Neural progenitor cell (in vitro differentiated cells): Measurements from ENCODE around the gene SFXN2. TPM values are rescaled to one million over a fixed set of nuclear protein-coding genes. Genes with fewer than 3 reads are reported as not detected.

Source experiments
- DNase-seq: peaks from one replicate; pipeline ENCODE4 v3.0.0-alpha.2; 2016; ENCODE audit warnings: low spot score
- H2AFZ ChIP-seq: fragments of 200-600 bp; sonication (generic); replicated peaks from 2 replicates; pipeline ENCODE4 v1.6.1; 2016; ENCODE audit warnings: antibody characterized with exemption
- H3F3A ChIP-seq: fragments of 200-600 bp; sonication (generic); 2 replicates; pipeline ENCODE4 v1.6.1; 2016; ENCODE audit warnings: antibody characterized with exemption, low read depth
- H3K27ac ChIP-seq: fragments of 200-600 bp; sonication (generic); 2 replicates; pipeline ENCODE4 v1.5.1; 2016; ENCODE audit warnings: mild to moderate bottlenecking
- H3K27me3 ChIP-seq: fragments of 200-600 bp; sonication (generic); 2 replicates; pipeline ENCODE4 v1.6.1; 2016; ENCODE audit warnings: mild to moderate bottlenecking, moderate library complexity
- H3K36me3 ChIP-seq: fragments of 200-600 bp; sonication (generic); 2 replicates; pipeline ENCODE4 v1.5.1; 2016
- H3K4me1 ChIP-seq: fragments of 200-600 bp; sonication (generic); 2 replicates; pipeline ENCODE4 v1.6.1; 2016; ENCODE audit warnings: mixed run types
- H3K4me2 ChIP-seq: fragments of 200-600 bp; sonication (generic); 2 replicates; pipeline ENCODE4 v1.6.1; 2016
- H3K4me3 ChIP-seq: fragments of 200-600 bp; sonication (generic); 2 replicates; pipeline ENCODE4 v1.5.1; 2016
- H3K79me2 ChIP-seq: fragments of 200-600 bp; sonication (generic); 2 replicates; pipeline ENCODE4 v1.6.1; 2016; ENCODE audit warnings: low read depth
- H3K9ac ChIP-seq: fragments of 200-600 bp; sonication (generic); 2 replicates; pipeline ENCODE4 v1.6.1; 2016
- H3K9me3 ChIP-seq: fragments of 200-600 bp; sonication (generic); 2 replicates; pipeline ENCODE4 v1.5.1; 2016; ENCODE audit warnings: low read depth
- H4K20me1 ChIP-seq: fragments of 200-600 bp; sonication (generic); 2 replicates; pipeline ENCODE4 v1.6.1; 2016; ENCODE audit warnings: low read depth
- H3K27ac Mint-ChIP-seq: 3 replicates; pipeline ENCODE4 v1.8.0; 2021; ENCODE audit warnings: mixed read lengths
- H3K27me3 Mint-ChIP-seq: 2 replicates; pipeline ENCODE4 v1.8.0; 2022; ENCODE audit warnings: low read depth, mild to moderate bottlenecking, inconsistent platforms, moderate library complexity, mixed read lengths; ENCODE audit not compliant: insufficient read depth
- H3K36me3 Mint-ChIP-seq: 3 replicates; pipeline ENCODE4 v1.8.0; 2021; ENCODE audit warnings: mixed read lengths
- H3K4me1 Mint-ChIP-seq: 3 replicates; pipeline ENCODE4 v1.8.0; 2021; ENCODE audit warnings: mixed read lengths
- H3K4me3 Mint-ChIP-seq: 3 replicates; pipeline ENCODE4 v1.8.0; 2021; ENCODE audit warnings: mild to moderate bottlenecking, moderate library complexity, mixed read lengths
- H3K9me3 Mint-ChIP-seq: 3 replicates; pipeline ENCODE4 v1.8.0; 2020; ENCODE audit warnings: mixed read lengths
- CTCF ChIP-seq: fragments of 200-600 bp; sonication (generic); IDR thresholded peaks from 2 replicates; pipeline ENCODE4 v1.5.1; 2017; ENCODE audit warnings: antibody characterized with exemption, mild to moderate bottlenecking
- EZH2 ChIP-seq: fragments of 200-600 bp; sonication (generic); IDR thresholded peaks from 2 replicates; pipeline ENCODE4 v1.6.1; 2017; ENCODE audit warnings: antibody characterized with exemption, mild to moderate bottlenecking, moderate library complexity
- EZH2phosphoT487 ChIP-seq: fragments of 200-600 bp; sonication (generic); IDR thresholded peaks from 2 replicates; pipeline ENCODE4 v1.6.1; 2017; ENCODE audit warnings: antibody characterized with exemption
- total RNA-seq: library from RNA; depleted of rRNA; stranded (reverse); fragments of >200 nt; gene quantifications from 2 replicates; pipeline ENCODE4 v1.2.3, GENCODE V29; 2015; ENCODE audit warnings: low replicate concordance

The SFXN2 gene
- total RNA-seq, 1 donor from 2014 or later, result 6.4 TPM

- Histone ChIP-seq H3K79me2 (peaks cover 17% of the 10 kb centered on the region), H3K4me1 (peaks cover 8% of the 10 kb centered on the region), H3K9me3 (no peaks in the 10 kb centered on the region), H2AFZ (no peak overlapping the region), H3F3A (no peaks in the 10 kb centered on the region), H3K4me3 (no peak overlapping the region), H4K20me1 (peaks cover 7% of the 10 kb centered on the region), H3K4me2 (peak overlapping the region; percentile 15), H3K27me3 (no peaks in the 10 kb centered on the region), H3K36me3 (no peaks in the 10 kb centered on the region), H3K9ac (no peak overlapping the region), H3K27ac (no peak overlapping the region)
- Mint-ChIP-seq H3K27me3 (peaks cover 7% of the 10 kb centered on the region), H3K9me3 (no peaks in the 10 kb centered on the region), H3K36me3 (peaks cover 7% of the 10 kb centered on the region), H3K4me1 (peaks cover 19% of the 10 kb centered on the region), H3K4me3 (no peak overlapping the region), H3K27ac (no peak overlapping the region)
- peak; percentile 69 for DNase-seq
- no peak for TF ChIP-seq EZH2
- peak; percentile 61 for TF ChIP-seq CTCF
These were observed 38.7 kb downstream of the SFXN2 start for GRCh38 chr10:102752934-102753664.

- Histone ChIP-seq H3K9ac (no peak overlapping the region), H3K27ac (no peak overlapping the region), H4K20me1 (peaks cover 7% of the 10 kb centered on the region), H3K9me3 (no peaks in the 10 kb centered on the region), H3K79me2 (peaks cover 13% of the 10 kb centered on the region), H3K27me3 (no peaks in the 10 kb centered on the region), H3K4me2 (peak overlapping the region; percentile 15), H2AFZ (no peak overlapping the region), H3F3A (no peaks in the 10 kb centered on the region), H3K4me3 (no peak overlapping the region), H3K36me3 (no peaks in the 10 kb centered on the region), H3K4me1 (peaks cover 8% of the 10 kb centered on the region)
- Mint-ChIP-seq H3K27ac (no peak overlapping the region), H3K36me3 (peaks cover 3% of the 10 kb centered on the region), H3K9me3 (no peaks in the 10 kb centered on the region), H3K4me1 (peaks cover 20% of the 10 kb centered on the region), H3K27me3 (peaks cover 7% of the 10 kb centered on the region), H3K4me3 (no peak overlapping the region)
- TF ChIP-seq EZH2, result no peak
- no peak for TF ChIP-seq CTCF
- TF ChIP-seq EZH2phosphoT487, result no peak
- DNase-seq, result no peak
These were observed 39.3 kb downstream of the SFXN2 start for GRCh38 chr10:102753718-102754117.

GRCh38 chr10:102757323-102757722 is 42.9 kb downstream of the SFXN2 start:
- Histone ChIP-seq H3F3A (no peaks in the 10 kb centered on the region), H3K9me3 (no peaks in the 10 kb centered on the region), H3K4me1 (peaks cover 8% of the 10 kb centered on the region), H3K9ac (no peak overlapping the region), H3K27ac (no peak overlapping the region), H3K27me3 (no peaks in the 10 kb centered on the region), H3K4me2 (no peak overlapping the region), H3K36me3 (no peaks in the 10 kb centered on the region), H3K4me3 (no peak overlapping the region), H2AFZ (no peak overlapping the region), H4K20me1 (peaks cover 7% of the 10 kb centered on the region), H3K79me2 (peaks cover 11% of the 10 kb centered on the region)
- H3K27ac Mint-ChIP-seq, result no peak overlapping the region
- H3K4me3 Mint-ChIP-seq, result no peak overlapping the region
- TF ChIP-seq EZH2phosphoT487 (no peak), CTCF (no peak), EZH2 (no peak)
- peaks cover 6% of the 10 kb centered on the region for H3K36me3 Mint-ChIP-seq
- H3K27me3 Mint-ChIP-seq, result peaks cover 2% of the 10 kb centered on the region
- peaks cover 21% of the 10 kb centered on the region for H3K4me1 Mint-ChIP-seq
- H3K9me3 Mint-ChIP-seq, result no peaks in the 10 kb centered on the region
- DNase-seq, result no peak
